Keratinocyte (primary cell): ENCODE data around the gene CEBPG. TPM values are rescaled to one million over a fixed set of nuclear protein-coding genes. Genes with fewer than 3 reads are reported as not detected.

Experiments
- DNase-seq: peaks from one replicate; pipeline ENCODE4 v3.0.0-alpha.2; 2011; ENCODE audit warnings: low read depth, missing footprints, low spot score
- FAIRE-seq: peaks from 2 replicates; lab custom pipeline; 2011; peaks lifted over from hg19 to GRCh38; lab: Jason Lieb, UNC
- H2AFZ ChIP-seq: 2 replicates; pipeline ENCODE4 v1.6.0; 2012; ENCODE audit warnings: low read length, control low read depth, inconsistent platforms; ENCODE audit not compliant: control insufficient read depth
- H3K27ac ChIP-seq: 2 replicates; pipeline ENCODE4 v1.5.1; 2011; ENCODE audit warnings: low read length; ENCODE audit not compliant: control insufficient read depth, insufficient read depth
- H3K27me3 ChIP-seq: 3 replicates; pipeline ENCODE4 v1.6.0; 2011; ENCODE audit warnings: low read length; ENCODE audit not compliant: control insufficient read depth, insufficient read depth; ENCODE audit errors: extremely low read depth
- H3K36me3 ChIP-seq, 2 experiments: 2 replicates in 1 of 2; 3 replicates in 1 of 2; pipeline ENCODE4 v1.5.1; 2011; ENCODE audit warnings: low read length in 2 of 2, mild to moderate bottlenecking in 1 of 2; ENCODE audit not compliant: control insufficient read depth in 2 of 2, insufficient read depth in 2 of 2; ENCODE audit errors: extremely low read depth in 1 of 2
- H3K4me1 ChIP-seq: 3 replicates; pipeline ENCODE4 v1.5.1; 2011; ENCODE audit warnings: low read length; ENCODE audit not compliant: control insufficient read depth, insufficient read depth; ENCODE audit errors: extremely low read depth
- H3K4me2 ChIP-seq: 3 replicates; pipeline ENCODE4 v1.6.0; 2011; ENCODE audit warnings: low read depth, low read length; ENCODE audit not compliant: control insufficient read depth, insufficient read depth; ENCODE audit errors: extremely low read depth
- H3K4me3 ChIP-seq, 3 experiments: fragments of 200-600 bp in 1 of 3; sonication (generic) in 1 of 3; 2 replicates in 2 of 3; 3 replicates in 1 of 3; pipeline ENCODE4 v1.5.1; 2011 to 2016; ENCODE audit warnings: low read length in 3 of 3, mild to moderate bottlenecking in 3 of 3, control low read depth in 2 of 3, inconsistent platforms in 1 of 3, low read depth in 1 of 3, mixed read lengths in 1 of 3, mixed run types in 1 of 3, moderate library complexity in 1 of 3; ENCODE audit not compliant: control insufficient read depth in 2 of 3, insufficient read depth in 2 of 3; ENCODE audit errors: extremely low read depth in 1 of 3
- H3K79me2 ChIP-seq: 2 replicates; pipeline ENCODE4 v1.6.0; 2012; ENCODE audit warnings: low read length; ENCODE audit not compliant: control insufficient read depth, insufficient read depth
- H3K9ac ChIP-seq: 3 replicates; pipeline ENCODE4 v1.6.0; 2011; ENCODE audit warnings: low read length; ENCODE audit not compliant: control insufficient read depth, insufficient read depth; ENCODE audit errors: extremely low read depth
- H3K9me1 ChIP-seq: 3 replicates; pipeline ENCODE4 v1.6.0; 2011; ENCODE audit warnings: low read length; ENCODE audit not compliant: control insufficient read depth, insufficient read depth; ENCODE audit errors: extremely low read depth
- H3K9me3 ChIP-seq: 2 replicates; pipeline ENCODE4 v1.5.1; 2012; ENCODE audit warnings: low read depth, low read length; ENCODE audit not compliant: control insufficient read depth
- H4K20me1 ChIP-seq: 3 replicates; pipeline ENCODE4 v1.6.0; 2011; ENCODE audit warnings: low read length; ENCODE audit not compliant: control insufficient read depth, insufficient read depth; ENCODE audit errors: extremely low read depth
- CTCF ChIP-seq, 3 experiments: IDR thresholded peaks in 1 of 3; conservative IDR thresholded peaks in 1 of 3; optimal IDR thresholded peaks in 1 of 3; 2 replicates in 2 of 3; 3 replicates in 1 of 3; pipeline versions ENCODE3 to v1.5.1; 2011; ENCODE audit warnings: low read length in 3 of 3, mild to moderate bottlenecking in 3 of 3, moderate library complexity in 2 of 3, control low read depth in 1 of 3, inconsistent platforms in 1 of 3; ENCODE audit not compliant: insufficient read depth in 2 of 3; ENCODE audit errors: extremely low read depth in 1 of 3
- EZH2 ChIP-seq: IDR thresholded peaks from one replicate; pipeline ENCODE4 v1.6.1; 2012; ENCODE audit warnings: inconsistent platforms, mild to moderate bottlenecking, low read length, moderate library complexity
- dilution Hi-C: fragments of 300-500 bp; cut with MboI; formaldehyde crosslinking; loops from one replicate; pipeline ENCODE4 v1.7.0; 2020; ENCODE audit warnings: low sequenced_read_pairs; ENCODE audit not compliant: extremely low pct_ligation_motif_present
- polyA plus RNA-seq, 5 experiments: library from polyadenylated mRNA; depleted of rRNA in 3 of 5; stranded (reverse) in 3 of 5; stranded (forward) in 1 of 5; unstranded in 1 of 5; fragments of >200 nt; gene quantifications; 1 replicate in 1 of 5; 2 replicates in 3 of 5; 3 replicates in 1 of 5; pipeline versions ENCODE4 v1.2.1 to v1.2.3, GENCODE V29; 2011 to 2012; ENCODE audit warnings: missing spikeins in 2 of 5, low read depth in 1 of 5, low replicate concordance in 1 of 5

Gene CEBPG
- polyA plus RNA-seq, 1 donor (not counting 4 experiments of a cell fraction or from before 2014, with no cell fraction given): 31.9 TPM

- DNase-seq: peak; percentile 69
- Histone ChIP-seq H3K9ac (peak overlapping the region; percentile 54), H3K9me1 (peaks cover 7% of the 10 kb centered on the region), H3K4me2 (peak overlapping the region; percentile 88), H3K9me3 (no peaks in the 10 kb centered on the region), H3K4me1 (peaks cover 38% of the 10 kb centered on the region), H4K20me1 (peaks cover 31% of the 10 kb centered on the region), H3K4me3 (peak overlapping the region in 2 of 3 experiments; percentile 42 to 43), H3K36me3 (peaks cover 0 to 38% of the 10 kb centered on the region in 2 experiments), H3K27ac (peak overlapping the region; percentile 96), H3K27me3 (no peaks in the 10 kb centered on the region), H3K79me2 (peaks cover 77% of the 10 kb centered on the region), H2AFZ (no peak overlapping the region)
- no peak for TF ChIP-seq CTCF (optimal IDR thresholded peaks at IDR 0.05 in 1 of 3, IDR thresholded peaks at IDR 0.05 in 1 of 3, conservative IDR thresholded peaks at IDR 0.05 in 1 of 3; ENCODE audit: extremely low read depth in 1 of 3, insufficient read depth in 2 of 3, low read length in 3 of 3)
- TF ChIP-seq EZH2: no peak
- FAIRE-seq: peak; percentile 85
- dilution Hi-C loops: no loop called here
Measured at GRCh38 chr19:33376941-33377557, 3.5 kb downstream of the CEBPG start.

DNA sequence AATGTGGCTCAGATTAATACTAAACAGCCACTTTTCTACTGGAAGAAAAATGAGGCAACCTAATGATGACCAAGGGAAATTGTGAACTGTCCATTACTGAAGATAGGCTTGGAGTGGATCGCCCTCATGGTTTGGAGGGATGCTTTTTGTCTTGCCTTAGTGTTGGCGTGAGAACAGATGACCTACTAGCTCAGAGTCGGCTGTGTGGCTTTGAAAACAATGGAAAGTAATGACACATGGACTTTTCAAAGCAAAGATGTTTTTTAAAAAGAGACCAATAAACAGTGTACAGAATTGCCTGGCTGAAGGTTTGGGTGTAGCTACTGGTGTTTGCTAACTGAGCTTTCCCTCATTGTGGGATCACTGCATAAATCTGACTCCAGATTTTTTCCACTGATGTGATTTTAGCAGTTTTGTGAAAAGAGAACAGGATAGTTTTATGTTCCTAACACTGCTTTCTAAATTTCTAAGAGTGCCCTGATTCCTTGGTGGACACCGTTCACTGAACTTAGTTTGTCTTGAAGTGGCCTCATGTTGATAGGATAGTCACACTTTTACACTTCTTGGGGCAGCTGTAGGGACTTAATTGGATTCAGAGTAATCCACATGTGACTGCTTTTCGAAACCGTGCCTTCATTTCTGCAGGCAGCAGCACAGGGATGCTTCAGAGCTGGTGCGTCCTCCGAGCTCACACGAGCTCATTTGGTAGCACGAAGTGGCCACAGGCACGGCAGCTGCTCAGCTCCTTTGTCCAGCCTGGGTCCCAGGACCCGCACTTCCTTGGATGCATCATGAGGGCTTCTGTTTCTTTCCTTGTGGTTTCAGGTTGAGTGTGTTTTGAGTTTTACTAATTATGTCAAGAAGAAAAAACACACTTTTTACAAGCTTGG lies 4.3 kb downstream of the CEBPG start:
- no peak for FAIRE-seq
- dilution Hi-C loops: no loop called here
- peaks cover 33% of the 10 kb centered on the region for H4K20me1 ChIP-seq
- H3K4me2 ChIP-seq: peak overlapping the region; percentile 88
- TF ChIP-seq EZH2: no peak
- TF ChIP-seq CTCF (optimal IDR thresholded peaks at IDR 0.05 in 1 of 3, IDR thresholded peaks at IDR 0.05 in 1 of 3, conservative IDR thresholded peaks at IDR 0.05 in 1 of 3; ENCODE audit: extremely low read depth in 1 of 3, insufficient read depth in 2 of 3, low read length in 3 of 3): no peak
- H3K9me3 ChIP-seq: no peaks in the 10 kb centered on the region
- no peak overlapping the region for H3K4me3 ChIP-seq
- H3K36me3 ChIP-seq: peaks cover 0 to 39% of the 10 kb centered on the region in 2 experiments
- no peak overlapping the region for H2AFZ ChIP-seq
- H3K9ac ChIP-seq: peak overlapping the region; percentile 54
- no peak for DNase-seq
- H3K79me2 ChIP-seq: peaks cover 84% of the 10 kb centered on the region
- H3K9me1 ChIP-seq: peaks cover 7% of the 10 kb centered on the region
- peak overlapping the region; percentile 96 for H3K27ac ChIP-seq
- H3K27me3 ChIP-seq: no peaks in the 10 kb centered on the region
- peaks cover 38% of the 10 kb centered on the region for H3K4me1 ChIP-seq
